ENCODE measurements around the gene ASPHD2.
"Not testable (repeated sequence)": the region's sequence is repeated elsewhere in the genome, so short reads cannot be mapped to it uniquely, and the experiment has no call there.

The ASPHD2 gene

GRCh38 chr22:26401726-26402125, 27.3 kb upstream of the ASPHD2 start:
- TF ChIP-seq CTCF (IDR thresholded peaks at IDR 0.05; ENCODE audit: control insufficient read depth, extremely low read depth, insufficient read depth): no peak
- DNase-seq (ENCODE audit: low read depth): no peak
- no peak overlapping the region for H3K4me3 ChIP-seq (ENCODE audit: low read depth, low read length)

GRCh38 chr22:26404851-26405421, 24.1 kb upstream of the ASPHD2 start:
- no peak for TF ChIP-seq CTCF (IDR thresholded peaks at IDR 0.05; ENCODE audit: control insufficient read depth, extremely low read depth, insufficient read depth)
- no peak overlapping the region for H3K4me3 ChIP-seq (ENCODE audit: low read depth, low read length)
- no peak for DNase-seq (ENCODE audit: low read depth)

GRCh38 chr22:26406118-26406517, 22.9 kb upstream of the ASPHD2 start:
- TF ChIP-seq CTCF (IDR thresholded peaks at IDR 0.05; ENCODE audit: control insufficient read depth, extremely low read depth, insufficient read depth): no peak
- no peak for DNase-seq (ENCODE audit: low read depth)
- no peak overlapping the region for H3K4me3 ChIP-seq (ENCODE audit: low read depth, low read length)

- not testable (repeated sequence) for H3K4me3 ChIP-seq (ENCODE audit: low read depth, low read length); DNase-seq (ENCODE audit: low read depth)
Observed at GRCh38 chr22:26408562-26409220, 20.4 kb upstream of the ASPHD2 start.

GRCh38 chr22:26409719-26410335, 19.2 kb upstream of the ASPHD2 start:
- TF ChIP-seq CTCF (IDR thresholded peaks at IDR 0.05; ENCODE audit: control insufficient read depth, extremely low read depth, insufficient read depth): no peak
- no peak overlapping the region for H3K4me3 ChIP-seq (ENCODE audit: low read depth, low read length)
- DNase-seq (ENCODE audit: low read depth): no peak

- no peak for TF ChIP-seq CTCF (IDR thresholded peaks at IDR 0.05; ENCODE audit: control insufficient read depth, extremely low read depth, insufficient read depth)
- no peak overlapping the region for H3K4me3 ChIP-seq (ENCODE audit: low read depth, low read length)
- no peak for DNase-seq (ENCODE audit: low read depth)
Observed at GRCh38 chr22:26410386-26410785, 18.7 kb upstream of the ASPHD2 start.

GRCh38 chr22:26414347-26414746, 14.7 kb upstream of the ASPHD2 start:
- no peak for DNase-seq (ENCODE audit: low read depth)
- H3K4me3 ChIP-seq (ENCODE audit: low read depth, low read length): no peak overlapping the region
- TF ChIP-seq CTCF (IDR thresholded peaks at IDR 0.05; ENCODE audit: control insufficient read depth, extremely low read depth, insufficient read depth): no peak

Measured in LNCaP clone FGC (cell line).